GM12865 (cell line): ENCODE measurements around the gene ADCY7.

ENCODE experiments used
- DNase-seq: peaks from one replicate; pipeline ENCODE4 v3.0.0; 2010; ENCODE audit warnings: low read depth
- H3K4me3 ChIP-seq: 2 replicates; pipeline ENCODE4 v1.5.1; 2011; ENCODE audit warnings: mild to moderate bottlenecking, low read depth, low read length, control low read depth
- CTCF ChIP-seq: IDR thresholded peaks from 2 replicates; pipeline ENCODE4 v1.5.1; 2011; ENCODE audit warnings: low read length, control low read depth, low read depth, inconsistent platforms; ENCODE audit not compliant: insufficient read depth; ENCODE audit errors: missing control alignments

Gene ADCY7

GRCh38 chr16:50256604-50257003 lies 9.7 kb upstream of the ADCY7 start:
- TF ChIP-seq CTCF = no peak
- H3K4me3 ChIP-seq = no peak overlapping the region
- DNase-seq = no peak

GRCh38 chr16:50257876-50258275 lies 8.5 kb upstream of the ADCY7 start:
- TF ChIP-seq CTCF = no peak
- H3K4me3 ChIP-seq = no peak overlapping the region
- DNase-seq = no peak

- no peak for TF ChIP-seq CTCF
- H3K4me3 ChIP-seq = no peak overlapping the region
- no peak for DNase-seq
These were observed 6.8 kb upstream of the ADCY7 start for GRCh38 chr16:50259334-50260205.

- no peak for TF ChIP-seq CTCF
These were observed 5.9 kb upstream of the ADCY7 start for GRCh38 chr16:50260206-50261159.

GRCh38 chr16:50261160-50261706 lies 5.1 kb upstream of the ADCY7 start:
- no peak for TF ChIP-seq CTCF
- no peak for DNase-seq
- H3K4me3 ChIP-seq = no peak overlapping the region

More at GRCh38 chr16:50260206-50261159, 5.9 kb upstream of the ADCY7 start:
- H3K4me3 ChIP-seq = no peak overlapping the region
- no peak for DNase-seq

GRCh38 chr16:50261707-50262235 lies 4.6 kb upstream of the ADCY7 start:
- DNase-seq = no peak
- no peak overlapping the region for H3K4me3 ChIP-seq
- TF ChIP-seq CTCF = no peak
